AG04450 (cell line): ENCODE results near the gene SNCA. TPM values are rescaled to one million over a fixed set of nuclear protein-coding genes. Genes with fewer than 3 reads are reported as not detected.
A peak's percentile ranks its signal among the peaks of the same experiment; 100 is the strongest.

ENCODE experiments used
- CTCF ChIA-PET: fragments of 300-600, 350-600 bp; formaldehyde crosslinking; extraction: SDS; loops from one replicate; lab custom pipeline; 2022; ENCODE audit warnings: antibody characterized with exemption, inconsistent platforms; lab: Charles Lee
- POLR2A ChIA-PET: fragments of 350-600 bp; formaldehyde crosslinking; extraction: SDS; loops from one replicate; lab custom pipeline; 2021; ENCODE audit warnings: antibody characterized with exemption, inconsistent platforms; lab: Yijun Ruan, JAX
- DNase-seq: peaks from one replicate; pipeline ENCODE4 v3.0.0-alpha.2; 2011; ENCODE audit warnings: low read depth, low spot score
- H3K27ac ChIP-seq: one replicate; pipeline ENCODE4 v1.5.1; 2012; ENCODE audit warnings: low read depth, low read length, control low read depth
- H3K27me3 ChIP-seq: one replicate; pipeline ENCODE4 v1.6.0; 2012; ENCODE audit warnings: low read length; ENCODE audit not compliant: control insufficient read depth, insufficient read depth
- H3K4me3 ChIP-seq: 2 replicates; pipeline ENCODE4 v1.5.1; 2011; ENCODE audit warnings: mild to moderate bottlenecking, low read depth, low read length, control low read depth
- H3K9me3 ChIP-seq: 2 replicates; pipeline ENCODE4 v1.5.1; 2012; ENCODE audit warnings: low read length; ENCODE audit not compliant: control insufficient read depth, insufficient read depth
- polyA plus RNA-seq: library from polyadenylated mRNA; depleted of rRNA; stranded (reverse); fragments of >200 nt; gene quantifications from 2 replicates; pipeline ENCODE4 v1.2.3, GENCODE V29; 2011
- TF ChIP-seq, protein P1 (sequence below): IDR thresholded peaks from 2 replicates; pipeline ENCODE4 v1.5.1; 2011; ENCODE audit warnings: low read depth, low read length, control low read depth, inconsistent platforms

The SNCA gene
- polyA plus RNA-seq, 1 experiment = 2.9 TPM

DNA sequence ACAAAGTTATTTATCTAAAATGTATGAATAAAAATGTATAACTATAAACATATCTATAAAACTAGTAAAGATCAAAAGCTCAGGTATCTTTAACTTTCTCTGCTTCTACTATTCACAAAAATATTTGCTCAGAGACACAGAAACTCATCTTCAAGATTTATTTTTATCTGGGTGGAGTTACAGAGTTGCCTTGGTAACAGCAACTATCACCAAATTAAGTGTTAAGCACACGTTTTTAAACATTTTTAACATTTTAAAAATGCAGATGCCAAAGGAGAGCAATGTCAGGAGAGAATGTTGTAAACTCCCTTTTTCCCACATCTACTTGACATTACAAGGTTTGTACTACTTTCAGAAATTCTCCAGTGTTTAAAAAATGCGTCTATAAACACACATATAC lies 71.4 kb downstream of the SNCA start:
- Histone ChIP-seq H3K4me3 (no peak overlapping the region), H3K27ac (no peak overlapping the region), H3K9me3 (no peaks in the 10 kb centered on the region), H3K27me3 (no peaks in the 10 kb centered on the region)
- no peak for DNase-seq
- ChIA-PET POLR2A (no interaction called here), CTCF (interaction anchor here (1.6 kb wide), 1 partner anchor 108 kb away, joined by 5 read pairs; no protein-coding TSS in a partner anchor)
- TF ChIP-seq, protein P1, sequence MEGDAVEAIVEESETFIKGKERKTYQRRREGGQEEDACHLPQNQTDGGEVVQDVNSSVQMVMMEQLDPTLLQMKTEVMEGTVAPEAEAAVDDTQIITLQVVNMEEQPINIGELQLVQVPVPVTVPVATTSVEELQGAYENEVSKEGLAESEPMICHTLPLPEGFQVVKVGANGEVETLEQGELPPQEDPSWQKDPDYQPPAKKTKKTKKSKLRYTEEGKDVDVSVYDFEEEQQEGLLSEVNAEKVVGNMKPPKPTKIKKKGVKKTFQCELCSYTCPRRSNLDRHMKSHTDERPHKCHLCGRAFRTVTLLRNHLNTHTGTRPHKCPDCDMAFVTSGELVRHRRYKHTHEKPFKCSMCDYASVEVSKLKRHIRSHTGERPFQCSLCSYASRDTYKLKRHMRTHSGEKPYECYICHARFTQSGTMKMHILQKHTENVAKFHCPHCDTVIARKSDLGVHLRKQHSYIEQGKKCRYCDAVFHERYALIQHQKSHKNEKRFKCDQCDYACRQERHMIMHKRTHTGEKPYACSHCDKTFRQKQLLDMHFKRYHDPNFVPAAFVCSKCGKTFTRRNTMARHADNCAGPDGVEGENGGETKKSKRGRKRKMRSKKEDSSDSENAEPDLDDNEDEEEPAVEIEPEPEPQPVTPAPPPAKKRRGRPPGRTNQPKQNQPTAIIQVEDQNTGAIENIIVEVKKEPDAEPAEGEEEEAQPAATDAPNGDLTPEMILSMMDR = no peak

DNA sequence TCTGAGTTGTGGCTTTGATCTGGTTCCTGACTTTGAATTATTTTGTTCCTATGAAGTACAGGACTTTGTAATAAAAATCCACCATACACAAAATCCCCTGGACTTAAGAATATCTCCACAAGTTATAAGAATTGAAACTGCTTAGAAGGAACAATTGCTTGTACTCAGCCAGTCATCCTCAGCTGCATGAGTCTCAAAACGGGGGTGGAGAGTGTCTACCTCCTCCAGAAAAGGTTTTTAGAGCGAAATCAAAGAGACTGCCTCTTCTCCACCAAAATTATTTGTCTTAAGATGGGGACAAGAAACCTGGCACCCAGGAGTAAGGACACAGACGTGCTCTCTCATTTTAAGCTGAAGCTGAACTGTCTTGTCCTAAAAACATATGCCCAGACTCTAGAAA lies 74.7 kb downstream of the SNCA start:
- CTCF ChIA-PET = interaction anchor here (0.7 to 1.6 kb wide), 3 partner anchors 8 to 128 kb away, joined by 3 to 5 read pairs (median 4); no protein-coding TSS in a partner anchor
- TF ChIP-seq, protein P1 = no peak
- H3K4me3 ChIP-seq = no peak overlapping the region
- no peak for DNase-seq
- no peaks in the 10 kb centered on the region for H3K27me3 ChIP-seq
- H3K27ac ChIP-seq = no peak overlapping the region
- no peaks in the 10 kb centered on the region for H3K9me3 ChIP-seq
- POLR2A ChIA-PET = no interaction called here

DNA sequence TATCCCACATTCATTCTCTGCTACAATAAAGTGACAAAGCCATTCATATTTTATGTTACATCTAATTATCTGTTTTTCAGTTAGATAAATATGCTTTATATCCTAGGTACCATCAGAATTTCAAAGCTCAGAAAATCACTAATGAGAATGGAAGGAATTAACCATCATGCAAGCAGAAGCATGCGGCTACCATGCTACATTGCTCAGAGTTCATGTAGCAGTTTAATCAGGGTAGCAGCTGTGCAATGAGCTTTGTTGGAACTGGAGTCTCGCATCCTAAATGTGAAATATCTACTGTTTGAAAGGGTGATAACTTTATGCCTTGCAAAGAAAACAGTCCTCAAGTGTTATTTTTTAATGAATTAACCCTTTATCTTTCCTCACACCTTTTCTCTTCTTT lies 77.5 kb downstream of the SNCA start:
- no peaks in the 10 kb centered on the region for H3K9me3 ChIP-seq
- H3K27ac ChIP-seq = no peak overlapping the region
- ChIA-PET CTCF (interaction anchor here (0.7 to 0.8 kb wide), 3 partner anchors 9 to 273 kb away, joined by 3 to 8 read pairs (median 3); no protein-coding TSS in a partner anchor), POLR2A (no interaction called here)
- TF ChIP-seq, protein P1 = no peak
- H3K27me3 ChIP-seq = no peaks in the 10 kb centered on the region
- no peak overlapping the region for H3K4me3 ChIP-seq
- no peak for DNase-seq

DNA sequence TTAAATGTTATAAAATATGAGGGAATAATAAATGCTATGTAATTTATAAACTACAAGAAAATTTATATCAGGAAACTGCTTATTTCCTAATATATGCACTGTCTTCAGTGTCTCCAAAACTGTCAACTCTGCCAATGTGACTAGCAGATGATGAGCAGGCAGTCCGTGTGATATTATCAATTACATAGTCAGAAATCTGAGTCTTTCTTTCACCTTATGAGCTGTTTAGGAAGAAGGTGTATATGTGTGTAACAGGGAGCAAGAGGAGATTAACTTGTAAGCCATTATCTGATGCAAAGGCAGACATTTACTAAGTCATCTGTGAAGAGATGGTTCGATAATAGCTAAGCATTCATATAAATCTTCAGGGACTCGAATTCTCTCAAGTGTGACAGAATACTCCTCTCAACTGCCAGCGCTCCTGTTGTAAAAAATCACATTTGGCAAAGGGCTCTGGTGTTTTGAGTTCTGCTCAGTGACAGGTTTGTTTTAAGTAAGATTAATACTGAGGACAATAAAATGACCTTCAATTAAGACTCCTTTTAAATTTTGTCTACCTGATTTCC lies 79.7 kb downstream of the SNCA start:
- TF ChIP-seq, protein P1 = no peak
- Histone ChIP-seq H3K4me3 (no peak overlapping the region), H3K27me3 (no peaks in the 10 kb centered on the region), H3K27ac (no peak overlapping the region), H3K9me3 (no peaks in the 10 kb centered on the region)
- DNase-seq = no peak
- ChIA-PET POLR2A (no interaction called here), CTCF (interaction anchor here (1.0 to 1.1 kb wide), 2 partner anchors 100 to 112 kb away, joined by 3 read pairs; no protein-coding TSS in a partner anchor)

DNA sequence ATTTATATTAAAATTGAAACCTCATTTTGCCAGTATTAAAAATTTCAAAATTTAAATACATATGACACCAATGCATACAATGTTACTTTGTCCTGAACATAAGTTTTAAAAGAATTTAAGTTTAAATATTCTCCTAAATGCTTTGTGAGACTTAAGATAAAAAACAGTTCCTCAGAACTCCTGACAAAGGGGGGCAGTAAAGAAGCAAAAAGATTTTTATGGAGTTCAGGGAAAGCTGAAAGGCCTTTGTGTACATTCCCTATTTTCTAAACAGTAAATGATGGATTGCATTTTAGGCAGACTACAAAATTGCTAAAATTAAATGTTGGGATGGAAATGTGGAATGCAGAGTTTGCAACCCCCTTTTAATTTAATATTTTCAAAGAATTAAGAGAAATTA lies 81.7 kb downstream of the SNCA start:
- POLR2A ChIA-PET = no interaction called here

More for the DNA sequence above, 81.7 kb downstream of the SNCA start:
- no peaks in the 10 kb centered on the region for H3K9me3 ChIP-seq
- no peak for DNase-seq
- no peaks in the 10 kb centered on the region for H3K27me3 ChIP-seq
- H3K4me3 ChIP-seq = no peak overlapping the region
- CTCF ChIA-PET = no interaction called here
- TF ChIP-seq, protein P1 = peak; percentile 36
- H3K27ac ChIP-seq = no peak overlapping the region
